ENCODE measurements around the gene MAD1L1. TPM values are rescaled to one million over a fixed set of nuclear protein-coding genes. Genes with fewer than 3 reads are reported as not detected.

Gene MAD1L1
- total and polyA plus RNA-seq, 2 of the 8 experiments (the other 6 are each of a cell fraction or from before 2014, with no cell fraction given), result 40.4 to 44.6 TPM

DNA sequence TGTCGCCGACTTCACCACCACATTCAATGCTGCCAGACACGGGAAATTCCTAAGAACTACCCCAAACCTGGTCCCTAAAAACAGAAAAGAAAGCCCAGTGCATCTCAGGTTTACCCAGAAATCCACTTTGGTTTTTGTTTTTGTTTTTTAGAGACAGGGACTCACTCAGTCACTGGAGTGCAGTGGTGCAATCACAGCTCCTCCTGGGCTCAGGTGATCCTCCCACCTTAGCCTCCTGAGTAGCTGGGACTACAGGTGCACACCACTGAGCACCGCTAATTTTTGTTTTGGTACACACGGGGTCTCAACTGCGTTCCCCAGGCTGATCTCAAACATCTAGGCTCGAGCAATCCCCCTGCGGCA is 22.8 kb downstream of the MAD1L1 start (continued):
- TF ChIP-seq EP300 (IDR thresholded peaks at IDR 0.05; ENCODE audit: borderline replicate concordance in 1 of 2, low read depth in 2 of 2, low read length in 2 of 2), result no peak
- no peak for TF ChIP-seq GABPA (IDR thresholded peaks at IDR 0.05; ENCODE audit: borderline replicate concordance, insufficient read depth, low read length)
- TF ChIP-seq FOSL1 (IDR thresholded peaks at IDR 0.05; ENCODE audit: insufficient read depth, low read depth, low read length), result no peak
- TF ChIP-seq TBP (IDR thresholded peaks at IDR 0.05; ENCODE audit: low read depth, low read length), result no peak
- TF ChIP-seq KDM1A (IDR thresholded peaks at IDR 0.05; ENCODE audit: borderline replicate concordance, low read length), result no peak
- no peak for TF ChIP-seq BRCA1 (IDR thresholded peaks at IDR 0.05; ENCODE audit: low read depth, low read length)
- no peak for TF ChIP-seq ZNF274 (IDR thresholded peaks at IDR 0.05; ENCODE audit: borderline replicate concordance, extremely low read depth, low read length)
- TF ChIP-seq JUN (IDR thresholded peaks at IDR 0.05; ENCODE audit: low read depth, low read length), result no peak
- no peak for TF ChIP-seq CHD2 (IDR thresholded peaks at IDR 0.05; ENCODE audit: low read length)
- TF ChIP-seq TEAD4 (IDR thresholded peaks at IDR 0.05; ENCODE audit: low read depth, low read length), result no peak
